Testis (tissue), 3 donors: Measurements from ENCODE around the gene PCNT. TPM values are rescaled to one million over a fixed set of nuclear protein-coding genes. Genes with fewer than 3 reads are reported as not detected.

Experiments used
- DNase-seq: peaks from one replicate; pipeline ENCODE4 v3.0.0-alpha.2; 2019
- H3K27ac ChIP-seq, 2 donors: fragments of 200-600 bp; sonication (generic); one replicate each; pipeline ENCODE4 v1.5.1; 2019
- H3K27me3 ChIP-seq: fragments of 200-600 bp; sonication (generic); one replicate; pipeline ENCODE4 v1.5.1; 2019
- H3K36me3 ChIP-seq: fragments of 200-600 bp; sonication (generic); one replicate; pipeline ENCODE4 v1.5.1; 2017; ENCODE audit warnings: low read depth; ENCODE audit errors: missing control alignments
- H3K4me1 ChIP-seq: fragments of 200-600 bp; sonication (generic); one replicate; pipeline ENCODE4 v1.5.1; 2019
- H3K4me3 ChIP-seq, 2 donors: fragments of 200-600 bp; sonication (generic); one replicate each; pipeline ENCODE4 v1.5.1; 2017 to 2019
- H3K9me3 ChIP-seq: fragments of 200-600 bp; sonication (generic); one replicate; pipeline ENCODE4 v1.5.1; 2017
- CTCF ChIP-seq, 3 experiments: fragments of 450-650 bp in 2 of 3; fragments of 200-600 bp in 1 of 3; sonication (generic) in 1 of 3; IDR thresholded peaks; one replicate each; pipeline ENCODE4 v1.5.1; 2016 to 2019; ENCODE audit warnings: antibody characterized with exemption in 3 of 3, mild to moderate bottlenecking in 2 of 3, moderate library complexity in 1 of 3
- POLR2A ChIP-seq: fragments of 450-650 bp; IDR thresholded peaks from one replicate; pipeline ENCODE4 v1.6.1; 2017; ENCODE audit warnings: antibody characterized with exemption, mild to moderate bottlenecking, moderate library complexity
- WGBS, 2 donors: methylation state at CpG; one replicate each; pipeline ENCODE4 v1.1.5; 2018; 5-methylcytosine and 5-hydroxymethylcytosine counted together
- intact Hi-C: fragments of 100-400 bp; cut with DNase I; formaldehyde crosslinking; loops from one replicate; pipeline ENCODE4 v1.15.1; 2023; ENCODE audit warnings: low total_unique reads
- polyA plus RNA-seq: library from polyadenylated mRNA; stranded (reverse); fragments of 350-450 nt; fragmentation: Illumina TruSeq; extraction: RNeasy Lipid Tissue Mini Kit (QIAGEN cat#74804); gene quantifications from one replicate; pipeline ENCODE4 v1.2.3, GENCODE V29; 2014; ENCODE audit warnings: low read depth, low replicate concordance; ENCODE audit not compliant: insufficient read depth
- total RNA-seq, 2 donors: library from RNA; depleted of rRNA; stranded (reverse); fragments of >200 nt; gene quantifications; one replicate each; pipeline ENCODE4 v1.2.3, GENCODE V29; 2016

PCNT gene
- total and polyA plus RNA-seq, 3 donors from 2014 or later: 44.7 to 169 (median 116) TPM

GRCh38 chr21:46454634-46455390 lies 130.9 kb downstream of the PCNT start:
- Histone ChIP-seq H3K9me3 (no peaks in the 10 kb centered on the region), H3K4me1 (peaks cover 41% of the 10 kb centered on the region), H3K27me3 (no peaks in the 10 kb centered on the region), H3K4me3 (no peak overlapping the region), H3K36me3 (no peaks in the 10 kb centered on the region), H3K27ac (no peak overlapping the region)
- peak; percentile 77 for DNase-seq
- intact Hi-C loops: no loop called here
- WGBS, 2 donors: 59 to 68% methylated on average over 4 of the region's 4 CpGs
- TF ChIP-seq CTCF (IDR thresholded peaks at IDR 0.05) (no peak), POLR2A (no peak)

DNA sequence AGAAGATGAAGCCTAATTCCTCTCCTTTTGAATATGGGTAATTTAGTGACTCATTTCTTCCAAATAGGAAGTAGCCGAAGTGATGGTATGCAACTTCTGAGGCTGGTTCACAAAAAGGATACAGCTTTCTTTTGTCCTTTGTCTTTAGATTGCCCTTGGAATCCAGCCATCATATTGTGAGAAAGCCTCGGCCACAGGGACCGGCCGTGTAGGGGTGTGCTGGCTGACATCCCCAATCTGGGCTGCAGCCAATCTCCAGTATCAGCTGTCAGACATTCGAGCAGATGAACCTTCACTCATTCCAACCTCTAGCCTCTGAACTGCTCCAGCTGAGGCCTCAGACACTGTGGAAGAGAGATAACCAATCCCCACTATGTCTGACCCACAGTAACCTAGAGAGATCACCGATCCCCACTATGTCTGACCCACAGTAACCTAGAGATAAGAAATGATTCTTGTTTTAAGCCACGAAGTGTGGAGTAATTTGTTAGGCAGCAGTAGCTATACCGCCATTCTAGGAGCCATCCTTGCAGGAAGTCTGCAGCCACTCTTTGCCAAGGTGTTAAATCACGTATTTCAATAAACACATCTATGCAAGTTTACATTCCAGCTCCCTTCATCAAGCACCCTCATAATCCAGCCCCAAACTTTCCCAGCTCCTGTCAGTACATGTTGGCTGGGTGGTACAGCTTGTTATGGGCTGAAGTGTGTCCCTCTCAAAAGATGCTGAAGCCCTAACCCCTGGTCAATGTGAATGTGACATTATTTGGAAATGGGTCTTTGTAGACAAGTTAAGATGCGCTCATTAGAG lies 131.8 kb downstream of the PCNT start:
- Histone ChIP-seq H3K36me3 (no peaks in the 10 kb centered on the region), H3K4me3 (no peak overlapping the region), H3K27ac (peak overlapping the region in 1 of 2 donors; percentile 15), H3K9me3 (no peaks in the 10 kb centered on the region), H3K27me3 (no peaks in the 10 kb centered on the region), H3K4me1 (peaks cover 46% of the 10 kb centered on the region)
- intact Hi-C loops: no loop called here
- DNase-seq: peak; percentile 83
- TF ChIP-seq POLR2A (no peak), CTCF (IDR thresholded peaks at IDR 0.05) (no peak)
- WGBS, 2 donors: 53 to 56% methylated on average over 10 of the region's 10 CpGs

GRCh38 chr21:46456750-46457149 lies 132.8 kb downstream of the PCNT start:
- Histone ChIP-seq H3K27me3 (no peaks in the 10 kb centered on the region), H3K4me3 (no peak overlapping the region), H3K4me1 (peaks cover 46% of the 10 kb centered on the region), H3K27ac (peak overlapping the region in 1 of 2 donors; percentile 15), H3K36me3 (no peaks in the 10 kb centered on the region), H3K9me3 (no peaks in the 10 kb centered on the region)
- DNase-seq: no peak
- WGBS, 2 donors: 71 to 87% methylated on average over 4 of the region's 4 CpGs
- TF ChIP-seq CTCF (IDR thresholded peaks at IDR 0.05): no peak
- TF ChIP-seq POLR2A: no peak
- intact Hi-C loops: no loop called here

DNA sequence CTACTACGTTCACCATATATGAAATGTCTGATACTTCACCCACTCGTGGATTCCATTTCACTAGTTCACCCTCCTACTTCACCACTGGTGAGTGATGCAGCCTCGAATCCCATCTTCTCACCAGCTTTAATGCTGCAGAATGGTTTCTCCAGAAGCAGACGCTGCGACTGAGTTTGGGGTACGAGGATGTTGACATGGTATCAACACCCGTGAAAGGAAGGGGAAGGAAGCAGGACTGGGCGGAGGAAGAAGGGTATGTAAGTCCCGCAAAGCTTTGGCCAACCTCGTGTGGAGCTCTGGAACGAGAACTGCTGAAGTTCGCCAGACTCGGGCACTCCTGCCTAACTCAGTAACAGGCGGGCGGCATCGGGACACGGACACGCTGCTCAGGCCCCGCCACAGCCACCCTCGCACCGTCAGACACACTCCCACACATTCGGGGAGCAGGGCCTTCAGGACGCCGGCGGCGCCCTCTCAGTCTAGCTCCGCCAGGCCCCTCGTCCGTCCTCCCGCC lies 133.9 kb downstream of the PCNT start:
- intact Hi-C loops: no loop called here
- Histone ChIP-seq H3K4me3 (peak overlapping the region; percentile 67 to 94), H3K27me3 (no peaks in the 10 kb centered on the region), H3K36me3 (no peaks in the 10 kb centered on the region), H3K27ac (peak overlapping the region; percentile 51 to 94), H3K9me3 (no peaks in the 10 kb centered on the region), H3K4me1 (peaks cover 40% of the 10 kb centered on the region)
- DNase-seq: peak; percentile 64
- no peak for TF ChIP-seq CTCF (IDR thresholded peaks at IDR 0.05)
- no peak for TF ChIP-seq POLR2A
- 0 to 1% methylated on average over 21 to 30 of the region's 30 CpGs for WGBS, 2 donors
